Heart left ventricle (tissue), 16 donors: ENCODE results near the gene COL23A1. TPM values are rescaled to one million over a fixed set of nuclear protein-coding genes. Genes with fewer than 3 reads are reported as not detected.

Source experiments
- ATAC-seq, 4 donors: fragments of 200-7000 bp; cut with Tn5 transposase; one replicate each; pipeline ENCODE4 v1.9.1; 2020 to 2022; ENCODE audit warnings: moderate library complexity in 4 of 4, mild to moderate bottlenecking in 3 of 4, moderate number of reproducible peaks in 1 of 4
- DNase-seq, 5 donors: peaks; one replicate each; pipeline ENCODE4 v3.0.0-alpha.2; 2020
- H3K27ac ChIP-seq, 12 donors: fragments of 200-600 bp; sonication (generic) in 4 of 12; one replicate each; pipeline versions ENCODE4 v1.5.0 to v1.8.0; 2016 to 2022; ENCODE audit warnings: mild to moderate bottlenecking in 2 of 12
- H3K27me3 ChIP-seq, 9 donors: fragments of 200-600 bp; sonication (generic) in 2 of 9; one replicate each; pipeline versions ENCODE4 v1.5.1 to v1.8.0; 2016 to 2022; ENCODE audit warnings: mild to moderate bottlenecking in 3 of 9
- H3K36me3 ChIP-seq, 9 donors: fragments of 200-600 bp; sonication (generic) in 2 of 9; one replicate each; pipeline versions ENCODE4 v1.5.0 to v1.8.0; 2018 to 2022; ENCODE audit warnings: mild to moderate bottlenecking in 2 of 9
- H3K4me1 ChIP-seq, 12 donors: fragments of 200-600 bp; sonication (generic) in 4 of 12; one replicate each; pipeline versions ENCODE4 v1.5.0 to v1.8.0; 2016 to 2022; ENCODE audit warnings: mild to moderate bottlenecking in 3 of 12
- H3K4me3 ChIP-seq, 12 donors: fragments of 200-600 bp; sonication (generic) in 4 of 12; one replicate each; pipeline versions ENCODE4 v1.5.0 to v1.8.0; 2017 to 2022; ENCODE audit warnings: mild to moderate bottlenecking in 9 of 12, moderate library complexity in 4 of 12
- H3K9me3 ChIP-seq, 12 donors: fragments of 200-600 bp; sonication (generic) in 4 of 12; one replicate each; pipeline versions ENCODE4 v1.5.0 to v1.8.0; 2016 to 2022; ENCODE audit warnings: mild to moderate bottlenecking in 1 of 12
- CTCF ChIP-seq, 12 donors: fragments of 200-600 bp; sonication (generic) in 4 of 12; IDR thresholded peaks; one replicate each; pipeline versions ENCODE4 v1.5.0 to v1.8.0; 2018 to 2022; ENCODE audit warnings: antibody characterized with exemption in 12 of 12, mild to moderate bottlenecking in 5 of 12
- POLR2A ChIP-seq, 2 donors: fragments of 450-650 bp; IDR thresholded peaks; one replicate each; pipeline ENCODE4 v1.6.1; 2017; ENCODE audit warnings: antibody characterized with exemption in 2 of 2, mild to moderate bottlenecking in 2 of 2, moderate library complexity in 2 of 2
- WGBS, 4 donors: extraction: QIAGEN DNeasy Blood & Tissue Kit in 2 of 4; methylation state at CpG; one replicate each; pipeline versions ENCODE4 v1.1.5 to v1.1.7; 2013 to 2018; 5-methylcytosine and 5-hydroxymethylcytosine counted together
- intact Hi-C, 10 donors: fragments of 100-400 bp; cut with DNase I; formaldehyde crosslinking; loops; one replicate each; pipeline versions ENCODE4 v1.11.1 to v1.14.2; 2022
- polyA plus RNA-seq, 2 donors: library from polyadenylated mRNA; stranded (reverse); fragments of 200-250 nt; gene quantifications; one replicate each; pipeline ENCODE4 v1.2.3, GENCODE V29; 2013
- total RNA-seq, 9 donors: library from RNA; depleted of rRNA in 2 of 9; stranded (reverse); fragments of >200 nt in 2 of 9; fragmentation: NEBNext Ultra II Directional in 3 of 9; extraction: Animal tissue kit (Norgen Biotek cat#: 25700) in 3 of 9; gene quantifications; one replicate each; pipeline versions ENCODE4 v1.1.0 to v1.2.4, GENCODE V29; 2016 to 2023
- donor health status: ischemic (EF 13 %, LVEDD 7.1; RV severe dilation, severe dysfunction).
- donor health status: healthy with polysubstance abuse.
- donor health status: DM: no; HTN: yes; CAD: no.
- donor health status: DM: no; HTN: no; CAD: no.
- donor health status: ischemic (EF 25% LVEDD 6.9; RV normal size, moderate dysfunction).
- donor health status: ischemic (EF 25% LVEDD 5.7; RV mildly dilated, moderate dysfunction).
- donor health status: healthy.
- donor health status: DM: yes; HTN: yes; CAD: no.
- donor health status: ischemic (EF 35%, LVEDD 5.7; RV mildly dilated, moderate dysfunction).
- donor health status: nonischemic (EF 11% LVEDD 7.7; RV severe dilation, severe dysfunction).
- donor health status: DM: yes; HTN: yes; CAD: no.
- donor health status: PGD.
- donor health status: ischemic (EF 29% LVEDD 5.4; RV normal size, mild dysfunction).
- donor health status: nonischemic (EF 23%, LVEDD 6.1; RV moderate dilation, normal function).

The COL23A1 gene
- total and polyA plus RNA-seq, 11 donors: 6.0 to 33.0 (median 18.8) TPM

- no peak for TF ChIP-seq CTCF (IDR thresholded peaks at IDR 0.05)
- TF ChIP-seq POLR2A (IDR thresholded peaks at IDR 0.05): no peak
- no peaks in the 10 kb centered on the region for H3K9me3 ChIP-seq
- no peak overlapping the region for H3K4me3 ChIP-seq
- H3K36me3 ChIP-seq: no peaks in the 10 kb centered on the region
- ATAC-seq (no peak), DNase-seq (no peak)
- intact Hi-C loops: loop anchor here in 2 of 10 donors (10.0 kb wide), 1 partner anchor 155 kb away; no protein-coding TSS in a partner anchor
- H3K4me1 ChIP-seq: peaks cover 0 to 16% (median 3%) of the 10 kb centered on the region in 12 donors
- H3K27me3 ChIP-seq: no peaks in the 10 kb centered on the region
- H3K27ac ChIP-seq: no peak overlapping the region
- 47 to 55% (median 51%) methylated on average over 16 of the region's 16 CpGs for WGBS, 4 donors
Measured at GRCh38 chr5:178439493-178440180, 150.6 kb downstream of the COL23A1 start.

- Histone ChIP-seq H3K4me1 (peaks cover 0 to 21% (median 3%) of the 10 kb centered on the region in 12 donors), H3K27me3 (no peaks in the 10 kb centered on the region), H3K4me3 (no peak overlapping the region), H3K27ac (no peak overlapping the region), H3K9me3 (no peaks in the 10 kb centered on the region), H3K36me3 (no peaks in the 10 kb centered on the region)
- intact Hi-C loops: loop anchor here in 2 of 10 donors (10.0 kb wide), 1 partner anchor 154 kb away; no protein-coding TSS in a partner anchor
- TF ChIP-seq CTCF (IDR thresholded peaks at IDR 0.05): no peak
- no peak for TF ChIP-seq POLR2A (IDR thresholded peaks at IDR 0.05)
- no peak for DNase-seq
- no peak for ATAC-seq
- WGBS, 4 donors: 79 to 90% (median 89%) methylated on average over 6 of the region's 6 CpGs
Measured at GRCh38 chr5:178438796-178439195, 151.4 kb downstream of the COL23A1 start.

GRCh38 chr5:178437386-178438075, 152.7 kb downstream of the COL23A1 start:
- H3K4me3 ChIP-seq: no peak overlapping the region
- H3K27me3 ChIP-seq: no peaks in the 10 kb centered on the region
- intact Hi-C loops: loop anchor here in 2 of 10 donors (10.0 kb wide), 1 partner anchor 153 kb away; no protein-coding TSS in a partner anchor
- DNase-seq: no peak
- H3K27ac ChIP-seq: no peak overlapping the region
- WGBS, 4 donors: 88 to 96% (median 93%) methylated on average over 6 to 8 of the region's 8 CpGs
- ATAC-seq: no peak
- TF ChIP-seq POLR2A (IDR thresholded peaks at IDR 0.05) (no peak), CTCF (IDR thresholded peaks at IDR 0.05) (no peak)
- no peaks in the 10 kb centered on the region for H3K36me3 ChIP-seq
- H3K4me1 ChIP-seq: peaks cover 0 to 21% (median 3%) of the 10 kb centered on the region in 12 donors
- no peaks in the 10 kb centered on the region for H3K9me3 ChIP-seq

- peaks cover 0 to 21% (median 3%) of the 10 kb centered on the region in 12 donors for H3K4me1 ChIP-seq
- no peaks in the 10 kb centered on the region for H3K27me3 ChIP-seq
- peaks cover 0 to 3% (median 0%) of the 10 kb centered on the region in 12 donors for H3K9me3 ChIP-seq
- 87 to 90% (median 89%) methylated on average over 13 of the region's 13 CpGs for WGBS, 4 donors
- TF ChIP-seq POLR2A (IDR thresholded peaks at IDR 0.05) (no peak), CTCF (IDR thresholded peaks at IDR 0.05) (no peak)
- ATAC-seq (no peak), DNase-seq (peak in 1 of 5 donors; percentile 10)
- H3K36me3 ChIP-seq: no peaks in the 10 kb centered on the region
- no peak overlapping the region for H3K27ac ChIP-seq
- intact Hi-C loops: loop anchor here in 2 of 10 donors (10.0 kb wide), 1 partner anchor 152 kb away; no protein-coding TSS in a partner anchor
- no peak overlapping the region for H3K4me3 ChIP-seq
Measured at GRCh38 chr5:178436326-178436940, 153.8 kb downstream of the COL23A1 start.
